Breast epithelium (tissue), 4 donors: Measurements from ENCODE around the gene KSR2. TPM values are rescaled to one million over a fixed set of nuclear protein-coding genes. Genes with fewer than 3 reads are reported as not detected.

Experiments used
- DNase-seq, 2 donors: peaks; one replicate each; pipeline ENCODE4 v3.0.0-alpha.2; 2019; ENCODE audit warnings: low spot score in 2 of 2
- H3K27ac ChIP-seq, 2 donors: fragments of 200-600 bp; sonication (generic) in 1 of 2; one replicate each; pipeline ENCODE4 v1.5.1; 2016 to 2019; ENCODE audit warnings: mild to moderate bottlenecking in 1 of 2
- H3K27me3 ChIP-seq, 2 donors: fragments of 200-600 bp; sonication (generic) in 1 of 2; one replicate each; pipeline versions ENCODE4 v1.5.1 to v1.6.0; 2017 to 2019; ENCODE audit warnings: control low read depth in 1 of 2, mild to moderate bottlenecking in 1 of 2
- H3K36me3 ChIP-seq: fragments of 200-600 bp; one replicate; pipeline ENCODE4 v1.5.1; 2019
- H3K4me1 ChIP-seq, 2 donors: fragments of 200-600 bp; sonication (generic); one replicate each; pipeline ENCODE4 v1.5.1; 2016 to 2019; ENCODE audit warnings: control low read depth in 1 of 2
- H3K4me3 ChIP-seq, 3 donors: fragments of 200-600 bp; sonication (generic); 1 replicate in 2 of 3; 2 replicates in 1 of 3; pipeline ENCODE4 v1.5.1; 2016 to 2019; ENCODE audit warnings: mild to moderate bottlenecking in 3 of 3, moderate library complexity in 2 of 3
- H3K9me3 ChIP-seq, 2 donors: fragments of 200-600 bp; sonication (generic) in 1 of 2; one replicate each; pipeline ENCODE4 v1.5.1; 2016 to 2019; ENCODE audit warnings: control low read depth in 1 of 2
- CTCF ChIP-seq, 3 donors: fragments of 450-650 bp; IDR thresholded peaks; one replicate each; pipeline ENCODE4 v1.5.1; 2016 to 2017; ENCODE audit warnings: antibody characterized with exemption in 3 of 3, mild to moderate bottlenecking in 3 of 3, moderate library complexity in 3 of 3
- POLR2A ChIP-seq: fragments of 450-650 bp; IDR thresholded peaks from one replicate; pipeline ENCODE4 v1.6.1; 2016; ENCODE audit warnings: antibody characterized with exemption, mild to moderate bottlenecking, moderate library complexity
- POLR2AphosphoS5 ChIP-seq, 3 donors: sonication (generic); formaldehyde crosslinking; IDR thresholded peaks; one replicate each; pipeline ENCODE4 v1.6.1; 2017; ENCODE audit warnings: antibody characterized with exemption in 3 of 3
- intact Hi-C: fragments of 100-400 bp; cut with DNase I; formaldehyde crosslinking; loops from one replicate; pipeline ENCODE4 v1.15.1; 2023; ENCODE audit warnings: low total_unique reads
- total RNA-seq, 3 donors: library from RNA; depleted of rRNA; stranded (reverse); fragments of >200 nt; gene quantifications; one replicate each; pipeline ENCODE4 v1.1.0, GENCODE V29; 2016

Gene KSR2
- total RNA-seq, 3 donors from 2014 or later: under 0.01 to 1.9 (median 0.33) TPM

- H3K36me3 ChIP-seq: no peaks in the 10 kb centered on the region
- TF ChIP-seq POLR2A: no peak
- no peak for TF ChIP-seq CTCF (IDR thresholded peaks at IDR 0.05)
- no peak for TF ChIP-seq POLR2AphosphoS5 (IDR thresholded peaks at IDR 0.05)
- H3K9me3 ChIP-seq: no peaks in the 10 kb centered on the region
- DNase-seq: no peak
- H3K27ac ChIP-seq: no peak overlapping the region
- H3K4me3 ChIP-seq: no peak overlapping the region
- H3K4me1 ChIP-seq: no peaks in the 10 kb centered on the region
- intact Hi-C loops: no loop called here
- no peaks in the 10 kb centered on the region for H3K27me3 ChIP-seq
These were observed 470.5 kb downstream of the KSR2 start for GRCh38 chr12:117498256-117498655.

- TF ChIP-seq POLR2AphosphoS5 (IDR thresholded peaks at IDR 0.05): no peak
- no peak for TF ChIP-seq CTCF (IDR thresholded peaks at IDR 0.05)
- TF ChIP-seq POLR2A: no peak
- no peak overlapping the region for H3K27ac ChIP-seq
- intact Hi-C loops: no loop called here
These were observed 471.4 kb downstream of the KSR2 start for GRCh38 chr12:117497407-117497806.

GRCh38 chr12:117494833-117495655 lies 473.7 kb downstream of the KSR2 start:
- Histone ChIP-seq H3K4me1 (no peaks in the 10 kb centered on the region), H3K4me3 (no peak overlapping the region), H3K9me3 (no peaks in the 10 kb centered on the region), H3K27ac (no peak overlapping the region), H3K36me3 (no peaks in the 10 kb centered on the region), H3K27me3 (no peaks in the 10 kb centered on the region)
- TF ChIP-seq POLR2A: no peak
- DNase-seq: no peak
- intact Hi-C loops: no loop called here

More at GRCh38 chr12:117497407-117497806, 471.4 kb downstream of the KSR2 start:
- no peaks in the 10 kb centered on the region for H3K4me1 ChIP-seq
- DNase-seq: no peak
- H3K36me3 ChIP-seq: no peaks in the 10 kb centered on the region
- no peak overlapping the region for H3K4me3 ChIP-seq
- no peaks in the 10 kb centered on the region for H3K27me3 ChIP-seq
- H3K9me3 ChIP-seq: no peaks in the 10 kb centered on the region

GRCh38 chr12:117491711-117492110 lies 477.1 kb downstream of the KSR2 start:
- Histone ChIP-seq H3K4me1 (no peaks in the 10 kb centered on the region), H3K9me3 (no peaks in the 10 kb centered on the region), H3K36me3 (no peaks in the 10 kb centered on the region), H3K4me3 (no peak overlapping the region), H3K27me3 (no peaks in the 10 kb centered on the region), H3K27ac (no peak overlapping the region)
- no peak for DNase-seq
- TF ChIP-seq POLR2A (no peak), POLR2AphosphoS5 (IDR thresholded peaks at IDR 0.05) (no peak), CTCF (IDR thresholded peaks at IDR 0.05) (no peak)
- intact Hi-C loops: no loop called here

GRCh38 chr12:117490130-117490529 lies 478.7 kb downstream of the KSR2 start:
- no peak overlapping the region for H3K27ac ChIP-seq
- TF ChIP-seq POLR2A (no peak), POLR2AphosphoS5 (IDR thresholded peaks at IDR 0.05) (no peak), CTCF (IDR thresholded peaks at IDR 0.05) (no peak)
- H3K36me3 ChIP-seq: no peaks in the 10 kb centered on the region
- H3K4me1 ChIP-seq: no peaks in the 10 kb centered on the region
- no peaks in the 10 kb centered on the region for H3K9me3 ChIP-seq
- DNase-seq: no peak
- intact Hi-C loops: no loop called here
- H3K27me3 ChIP-seq: no peaks in the 10 kb centered on the region
- H3K4me3 ChIP-seq: no peak overlapping the region
